DMS114 treated with DMSO at 0.1 percent for 48 hours (cell line): ENCODE measurements around the gene FCN2.

Experiments used
- DNase-seq: peaks from one replicate; lab custom pipeline; 2025; ENCODE audit not compliant: unreplicated experiment; lab: John Stamatoyannopoulos, UW

Gene FCN2

DNA sequence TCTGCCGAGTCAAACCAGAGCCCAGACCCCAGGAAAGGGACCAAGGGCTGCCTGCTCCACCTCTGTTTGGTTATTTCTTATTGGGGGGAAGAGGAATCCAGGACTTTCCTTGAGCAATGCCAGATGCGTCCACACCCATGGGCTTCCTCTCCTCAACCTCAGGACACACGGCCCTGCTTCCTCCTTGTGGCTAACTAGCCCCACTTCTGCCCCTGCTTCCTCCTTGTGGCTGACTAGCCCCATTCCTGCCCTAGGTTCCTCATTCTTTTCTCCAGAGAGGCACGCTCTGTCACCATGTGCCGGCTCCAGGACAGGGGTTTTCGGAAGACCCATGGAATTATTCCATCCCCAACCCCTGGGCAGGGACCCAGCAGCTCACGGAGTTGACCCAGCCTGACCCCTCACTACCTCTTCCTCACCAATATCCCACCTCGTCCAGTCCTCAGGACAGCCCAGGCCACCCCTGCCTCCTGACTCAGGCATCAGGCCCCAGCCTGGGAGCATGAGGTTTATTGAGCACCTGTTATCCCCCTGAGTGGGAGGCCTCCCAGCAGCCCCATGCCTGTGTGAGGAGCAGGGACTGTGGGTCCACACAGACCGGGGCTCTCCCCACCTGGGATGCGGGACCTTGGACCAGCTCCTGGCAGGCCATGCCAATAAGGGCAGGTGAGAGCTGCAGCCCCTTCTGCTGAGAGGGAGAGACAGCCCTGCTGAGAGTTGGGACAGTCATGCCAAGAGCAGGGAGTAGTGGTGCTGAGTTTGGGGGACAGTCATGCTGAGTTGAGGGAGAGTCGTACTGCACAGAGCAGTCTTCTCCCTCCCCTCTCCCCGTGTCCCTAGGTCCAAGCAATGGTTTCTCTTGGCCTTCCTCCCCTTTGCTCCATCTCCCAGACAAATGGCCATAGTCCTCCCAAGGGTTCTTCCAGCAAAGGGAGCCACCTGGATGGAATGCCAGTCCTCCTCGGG lies 48.9 kb downstream of the FCN2 start:
- no peak for DNase-seq

DNA sequence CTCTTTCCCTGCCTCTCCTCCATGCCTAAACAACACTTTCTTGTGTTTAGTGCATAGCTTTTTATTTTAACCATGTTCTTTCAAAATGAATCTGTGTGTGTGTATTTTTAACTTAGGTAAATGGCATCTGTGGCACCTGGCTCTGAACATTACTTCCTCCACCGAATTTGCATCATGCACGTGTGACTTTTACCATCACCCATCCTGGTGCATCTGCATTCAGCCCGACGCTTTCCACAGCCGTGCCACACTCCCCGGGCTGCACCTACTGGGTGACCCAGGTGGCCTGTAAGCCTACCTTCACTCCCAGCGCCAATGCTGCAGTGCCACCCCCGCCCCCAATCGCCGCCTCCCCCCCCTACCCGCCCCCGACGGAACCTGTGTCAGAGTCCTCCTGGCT lies 49.8 kb downstream of the FCN2 start:
- no peak for DNase-seq

DNA sequence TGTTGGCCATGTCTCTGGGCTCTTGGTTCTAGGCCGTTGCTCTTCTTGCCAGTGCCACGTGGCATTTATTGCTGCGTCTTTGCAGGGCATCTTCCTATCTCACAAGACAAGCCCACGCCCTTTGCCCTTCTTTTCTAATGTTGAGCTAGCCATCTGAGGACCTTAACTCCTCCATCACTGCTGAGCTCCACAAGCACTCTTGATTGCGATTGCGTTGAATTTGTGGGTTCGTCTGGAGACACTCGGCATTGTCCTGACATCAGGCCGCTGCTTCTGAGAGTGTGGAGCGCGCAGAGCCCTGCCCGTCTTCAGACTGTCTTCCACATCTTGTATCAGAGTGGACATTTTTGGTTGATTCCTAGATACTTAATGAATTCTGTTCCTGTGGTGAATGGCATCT lies 51.6 kb downstream of the FCN2 start:
- DNase-seq = no peak

DNA sequence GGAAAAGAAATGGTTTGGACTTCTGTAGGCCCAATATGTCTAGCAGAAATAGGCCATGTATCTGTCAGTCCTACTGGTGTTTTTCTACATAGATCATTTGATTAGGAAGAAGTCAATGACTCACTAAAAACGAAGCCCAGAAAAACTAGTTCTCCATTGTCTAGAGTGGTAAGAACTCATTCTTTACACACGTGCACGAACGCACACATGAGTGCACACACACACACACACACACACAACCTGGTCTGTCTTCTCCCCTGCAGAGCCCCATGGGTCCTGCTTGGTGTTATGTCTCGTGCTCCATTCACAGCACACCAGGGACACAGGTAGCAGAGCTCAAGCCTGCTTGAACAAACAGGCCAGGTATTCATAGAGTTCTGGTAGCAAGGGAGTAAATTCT lies 52.0 kb downstream of the FCN2 start:
- DNase-seq = no peak

DNA sequence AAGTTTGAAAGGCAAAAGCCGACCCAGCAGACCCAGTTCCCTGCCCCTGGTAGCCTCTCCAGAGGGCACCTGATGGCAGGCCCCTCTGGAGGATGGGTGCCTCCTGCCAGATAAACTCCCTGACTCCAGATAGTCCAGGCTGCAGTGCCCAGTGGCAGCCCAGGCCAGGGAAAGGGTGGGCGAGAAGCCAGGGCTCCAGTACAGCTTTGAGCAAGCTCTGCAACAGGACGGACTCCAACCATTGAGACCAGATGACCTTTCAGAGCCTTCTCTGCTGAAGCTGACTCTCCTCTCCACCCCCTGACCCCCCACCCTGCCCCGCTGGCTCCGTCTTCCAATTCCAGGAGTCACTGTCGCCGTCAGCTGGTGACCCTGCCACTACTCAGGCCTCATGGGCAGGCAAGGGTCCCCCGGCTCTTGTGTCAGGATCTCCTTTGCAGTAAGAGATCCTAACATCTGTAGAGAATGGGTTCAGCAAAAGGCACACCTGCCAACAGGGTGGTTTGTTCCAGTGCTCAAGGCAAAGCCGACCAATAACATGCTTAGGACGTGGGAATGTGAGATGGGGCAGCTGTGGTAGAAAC lies 52.6 kb downstream of the FCN2 start:
- DNase-seq = no peak

DNA sequence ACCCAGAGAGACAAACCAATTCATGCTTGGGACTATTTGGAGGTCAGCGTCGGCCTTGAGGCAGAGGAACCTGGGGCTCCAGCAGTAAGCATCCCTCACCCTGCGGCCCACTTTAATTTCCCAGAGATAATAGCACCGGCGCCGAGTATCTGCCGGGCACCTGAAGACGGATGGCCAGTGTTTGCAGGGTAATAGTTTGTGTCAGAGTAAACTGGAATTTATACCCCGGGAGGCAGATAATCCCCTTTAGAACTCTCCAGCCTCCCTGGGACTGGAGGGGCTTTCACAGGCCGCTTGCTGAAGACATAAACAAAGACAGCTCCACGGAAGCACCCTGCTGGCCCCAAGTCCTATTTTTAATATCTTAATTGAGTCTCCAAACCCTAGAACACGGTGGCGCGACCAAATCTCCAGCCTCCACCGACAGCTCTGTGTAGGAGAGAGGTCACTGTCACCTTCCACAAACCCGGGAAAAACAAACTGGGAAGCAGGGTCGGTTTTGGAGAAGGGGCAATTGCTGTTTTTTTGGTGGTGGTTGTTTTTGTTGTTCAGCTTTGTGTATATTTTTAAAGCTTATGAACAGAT lies 54.5 kb downstream of the FCN2 start:
- DNase-seq = no peak

DNA sequence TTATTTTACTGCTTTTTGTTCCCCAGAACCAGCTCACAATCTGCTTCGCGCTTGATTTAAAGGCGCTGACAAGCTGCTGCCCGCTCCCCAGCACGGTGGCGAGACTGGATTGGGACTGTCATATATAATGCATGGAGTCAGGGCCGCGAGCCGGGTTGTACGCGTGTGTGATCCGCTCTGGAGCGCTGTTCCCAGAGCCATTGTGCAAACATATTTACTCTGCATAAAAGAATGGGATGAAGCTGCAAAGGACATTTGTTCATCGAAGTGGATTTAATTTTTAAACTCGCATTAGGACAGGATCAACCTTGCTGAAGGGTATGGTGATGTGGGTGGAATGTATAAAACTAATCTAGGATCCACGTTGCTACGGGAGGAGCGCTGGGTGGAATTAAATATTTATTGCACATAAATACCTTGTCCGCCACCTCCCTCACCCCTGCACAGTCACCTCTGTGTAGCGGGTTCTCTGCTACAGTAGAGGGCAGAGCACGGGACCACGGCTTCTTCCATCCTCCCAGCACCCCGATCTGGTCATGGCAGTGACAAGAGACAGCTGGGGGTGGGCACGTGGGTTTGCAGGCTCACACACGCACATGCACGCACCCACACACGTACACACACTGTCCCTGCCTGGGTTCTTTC lies 55.2 kb downstream of the FCN2 start:
- no peak for DNase-seq

DNA sequence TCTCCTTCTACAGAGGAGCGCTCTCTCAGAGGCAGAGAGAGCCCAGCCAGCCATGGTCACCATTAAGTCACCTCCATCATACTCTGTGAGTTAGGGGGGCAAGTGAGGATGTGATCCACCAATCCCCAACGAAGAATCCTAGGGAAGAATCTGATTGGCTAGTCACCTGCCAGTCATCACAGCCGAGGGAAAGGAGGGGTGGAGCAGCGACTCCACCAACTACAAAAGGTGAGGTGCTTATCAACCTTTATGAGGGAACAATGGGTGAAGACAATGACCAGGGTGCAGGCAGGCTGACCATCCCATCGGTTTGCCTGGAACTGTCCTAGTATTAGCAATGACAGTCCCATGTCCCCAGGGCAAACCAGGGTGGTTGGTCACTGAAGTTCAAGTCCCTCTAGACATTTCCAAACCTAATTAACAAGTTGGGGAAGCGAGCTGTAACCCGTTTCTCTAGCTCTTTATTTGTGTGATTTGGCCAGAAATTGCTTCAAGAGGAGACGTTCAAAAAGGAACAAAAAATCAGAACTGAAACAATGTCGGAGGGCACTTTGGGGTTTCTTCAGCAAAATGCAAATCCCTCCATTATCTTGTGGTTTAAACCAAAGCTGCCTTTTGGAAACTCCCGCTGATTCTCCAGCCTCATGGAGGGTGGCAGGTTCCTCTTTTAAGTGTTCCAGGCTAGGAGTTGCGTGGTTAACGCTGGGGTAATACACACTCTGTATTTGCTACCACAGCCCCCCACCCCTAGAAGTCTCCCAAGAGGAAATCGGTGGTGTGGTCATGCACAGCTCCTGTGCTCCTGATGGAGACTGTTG lies 55.9 kb downstream of the FCN2 start:
- DNase-seq = no peak
